Body of pancreas (tissue), 4 donors: ENCODE results near the gene UBE2G2. TPM values are rescaled to one million over a fixed set of nuclear protein-coding genes. Genes with fewer than 3 reads are reported as not detected.

Experiments
- ATAC-seq: fragments of 150-250 bp; one replicate; pipeline ENCODE4 v1.9.1; 2016
- DNase-seq, 4 donors: peaks; one replicate each; pipeline ENCODE4 v3.0.0-alpha.2; 2019
- H3K27ac ChIP-seq, 4 donors: fragments of 200-600 bp; sonication (generic); 1 replicate in 3 of 4; 2 replicates in 1 of 4; pipeline versions ENCODE4 v1.5.1 to v1.6.1; 2016 to 2019; ENCODE audit warnings: mild to moderate bottlenecking in 1 of 4, mixed read lengths in 1 of 4, moderate library complexity in 1 of 4
- H3K27me3 ChIP-seq, 2 donors: fragments of 200-600 bp; sonication (generic); one replicate each; pipeline ENCODE4 v1.6.0; 2016; ENCODE audit warnings: mild to moderate bottlenecking in 1 of 2
- H3K36me3 ChIP-seq, 2 donors: fragments of 200-600 bp; sonication (generic); replicated peaks in 1 of 2; 2 replicates each; pipeline ENCODE4 v1.5.1; 2016; ENCODE audit warnings: low read depth in 2 of 2; ENCODE audit not compliant: insufficient read depth in 1 of 2
- H3K4me1 ChIP-seq: fragments of 200-600 bp; sonication (generic); one replicate; pipeline ENCODE4 v1.6.0; 2016
- H3K4me3 ChIP-seq, 2 donors: fragments of 200-600 bp; sonication (generic); 1 replicate in 1 of 2; 2 replicates in 1 of 2; pipeline ENCODE4 v1.5.1; 2016 to 2019
- H3K9me3 ChIP-seq, 3 donors: fragments of 200-600 bp; sonication (generic); 1 replicate in 2 of 3; 2 replicates in 1 of 3; pipeline ENCODE4 v1.5.1; 2016
- CTCF ChIP-seq, 7 experiments: fragments of 450-650 bp in 4 of 7; fragments of 200-600 bp in 3 of 7; sonication (generic) in 3 of 7; IDR thresholded peaks; one replicate each; pipeline ENCODE4 v1.5.1; 2016 to 2019; ENCODE audit warnings: antibody characterized with exemption in 7 of 7
- POLR2A ChIP-seq, 3 donors: fragments of 450-650 bp; IDR thresholded peaks; one replicate each; pipeline ENCODE4 v1.6.1; 2016; ENCODE audit warnings: antibody characterized with exemption in 3 of 3, mild to moderate bottlenecking in 2 of 3
- WGBS, 2 donors: methylation state at CpG; one replicate each; pipeline ENCODE4 v1.1.5; 2017; 5-methylcytosine and 5-hydroxymethylcytosine counted together
- intact Hi-C: fragments of 100-400 bp; cut with DNase I; formaldehyde crosslinking; loops from one replicate; pipeline ENCODE4 v1.15.1; 2023
- total RNA-seq, 2 donors: library from RNA; depleted of rRNA; stranded (reverse); fragments of >200 nt; gene quantifications; one replicate each; pipeline ENCODE4 v1.1.0, GENCODE V29; 2016

Gene UBE2G2
- total RNA-seq, 2 donors from 2014 or later, result 61.7 to 64.3 TPM

- intact Hi-C loops, result no loop called here
- no peak for DNase-seq
- Histone ChIP-seq H3K4me3 (peak overlapping the region in 1 of 2 donors; percentile 29), H3K9me3 (peaks cover 0 to 3% (median 0%) of the 10 kb centered on the region in 3 donors), H3K27me3 (no peaks in the 10 kb centered on the region), H3K27ac (peak overlapping the region in 3 of 4 donors; percentile 26 to 85 (median 83)), H3K36me3 (no peaks in the 10 kb centered on the region), H3K4me1 (peaks cover 13% of the 10 kb centered on the region)
- no peak for ATAC-seq
- TF ChIP-seq CTCF (IDR thresholded peaks at IDR 0.05) (no peak), POLR2A (IDR thresholded peaks at IDR 0.05) (no peak)
- WGBS, 2 donors, result 62 to 69% methylated on average over 51 to 57 of the region's 57 CpGs
These were observed 15.3 kb upstream of the UBE2G2 start for GRCh38 chr21:44816761-44817505.

GRCh38 chr21:44815852-44816628 is 14.4 kb upstream of the UBE2G2 start:
- WGBS, 2 donors, result 66 to 68% methylated on average over 10 of the region's 10 CpGs
- H3K4me1 ChIP-seq, result peaks cover 13% of the 10 kb centered on the region
- intact Hi-C loops, result no loop called here
- H3K36me3 ChIP-seq, result no peaks in the 10 kb centered on the region
- no peaks in the 10 kb centered on the region for H3K27me3 ChIP-seq
- H3K4me3 ChIP-seq, result no peak overlapping the region
- no peak overlapping the region for H3K27ac ChIP-seq
- peak in 1 of 4 donors; percentile 26 for DNase-seq
- H3K9me3 ChIP-seq, result no peaks in the 10 kb centered on the region
- no peak for TF ChIP-seq CTCF (IDR thresholded peaks at IDR 0.05)
- no peak for ATAC-seq

- intact Hi-C loops, result no loop called here
- peaks cover 13% of the 10 kb centered on the region for H3K4me1 ChIP-seq
- TF ChIP-seq CTCF (IDR thresholded peaks at IDR 0.05) (no peak), POLR2A (IDR thresholded peaks at IDR 0.05) (no peak)
- H3K36me3 ChIP-seq, result no peaks in the 10 kb centered on the region
- no peaks in the 10 kb centered on the region for H3K27me3 ChIP-seq
- ATAC-seq (no peak), DNase-seq (no peak)
- H3K4me3 ChIP-seq, result no peak overlapping the region
- no peaks in the 10 kb centered on the region for H3K9me3 ChIP-seq
- H3K27ac ChIP-seq, result no peak overlapping the region
- 92 to 95% methylated on average over 8 of the region's 8 CpGs for WGBS, 2 donors
These were observed 13.6 kb upstream of the UBE2G2 start for GRCh38 chr21:44815225-44815624.

- Histone ChIP-seq H3K36me3 (no peaks in the 10 kb centered on the region), H3K9me3 (no peaks in the 10 kb centered on the region), H3K4me3 (no peak overlapping the region), H3K27ac (no peak overlapping the region), H3K4me1 (peaks cover 13% of the 10 kb centered on the region), H3K27me3 (no peaks in the 10 kb centered on the region)
- DNase-seq (no peak), ATAC-seq (no peak)
- TF ChIP-seq CTCF (IDR thresholded peaks at IDR 0.05) (no peak), POLR2A (IDR thresholded peaks at IDR 0.05) (no peak)
- intact Hi-C loops, result no loop called here
- WGBS, 2 donors, result 78 to 81% methylated on average over 11 of the region's 11 CpGs
These were observed 12.9 kb upstream of the UBE2G2 start for GRCh38 chr21:44814498-44815023.
